H54 (cell line): ENCODE measurements around the gene CALML4.
"Not testable (repeated sequence)": the region's sequence is repeated elsewhere in the genome, so short reads cannot be mapped to it uniquely, and the experiment has no call there.

Experiments
- DNase-seq: peaks from one replicate; pipeline ENCODE4 v3.0.0; 2011; ENCODE audit warnings: low spot score, mixed read lengths; ENCODE audit not compliant: insufficient read length
- FAIRE-seq: peaks from 3 replicates; lab custom pipeline; 2011; peaks lifted over from hg19 to GRCh38; lab: Jason Lieb, UNC
- POLR2A ChIP-seq: IDR thresholded peaks from 2 replicates; pipeline ENCODE4 v1.6.1; 2011; ENCODE audit warnings: low read depth, mild to moderate bottlenecking, low read length

The CALML4 gene

GRCh38 chr15:68208636-68209240 lies 3.6 kb upstream of the CALML4 start:
- FAIRE-seq (no peak), DNase-seq (no peak)
- TF ChIP-seq POLR2A: no peak

GRCh38 chr15:68208136-68208535 lies 3.0 kb upstream of the CALML4 start:
- TF ChIP-seq POLR2A: no peak
- no peak for DNase-seq
- FAIRE-seq: no peak

- no peak for FAIRE-seq
- TF ChIP-seq POLR2A: no peak
- DNase-seq: no peak
Observed at GRCh38 chr15:68207176-68207935, 2.2 kb upstream of the CALML4 start.

DNA sequence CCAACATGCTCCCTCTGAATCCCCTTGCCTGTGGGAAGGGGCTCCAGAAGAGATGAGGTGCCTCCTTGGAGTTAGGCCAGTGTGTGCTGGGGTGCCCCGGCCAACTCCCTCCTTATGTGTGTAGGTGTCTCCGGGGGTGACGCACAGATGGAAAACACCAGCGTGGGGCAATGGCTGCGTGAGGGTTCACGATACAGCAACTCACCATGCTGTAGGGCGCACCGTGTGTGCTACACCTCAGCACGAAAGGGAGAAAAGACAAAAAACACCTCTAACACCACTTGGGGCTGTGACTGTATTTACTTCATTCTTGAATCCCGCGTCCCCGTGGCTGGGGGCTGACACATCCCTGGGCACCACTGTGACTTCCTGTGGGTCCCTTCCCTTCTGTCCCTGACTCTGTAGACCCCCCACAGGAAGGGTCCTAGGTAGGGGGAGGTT lies 1.6 kb upstream of the CALML4 start:
- no peak for FAIRE-seq
- DNase-seq: no peak
- no peak for TF ChIP-seq POLR2A

DNA sequence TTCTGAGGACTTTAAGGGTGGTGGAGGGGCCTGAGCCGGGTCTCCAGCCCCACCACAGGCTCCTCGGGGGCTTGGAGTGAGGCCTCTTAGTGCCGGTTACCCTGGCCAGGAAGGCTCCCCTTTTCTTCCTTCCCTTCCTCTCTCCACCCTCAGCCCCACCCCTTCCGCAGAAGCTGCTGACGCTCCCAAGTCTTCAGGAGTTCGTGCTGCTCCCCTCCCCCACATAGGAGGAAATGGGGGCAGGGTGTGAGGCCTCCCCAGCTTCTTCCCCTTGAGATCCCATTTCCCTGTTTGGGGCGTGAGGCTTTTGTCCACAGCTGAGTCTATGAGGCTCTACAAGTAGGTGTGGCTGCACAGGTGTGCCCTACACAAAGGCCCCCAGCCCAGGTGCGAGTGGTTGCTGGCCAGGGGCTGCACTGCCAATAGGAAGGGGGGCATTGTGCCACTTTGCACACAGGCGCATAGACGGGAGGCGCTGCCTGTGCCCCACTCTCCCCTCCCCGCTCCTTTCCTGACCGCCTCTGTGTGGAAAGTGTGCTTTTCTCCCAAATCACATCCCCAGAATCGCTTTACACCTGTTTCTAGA lies 915 bp upstream of the CALML4 start:
- no peak for TF ChIP-seq POLR2A
- DNase-seq: no peak
- no peak for FAIRE-seq

- FAIRE-seq: no peak
- TF ChIP-seq POLR2A: no peak
Observed at GRCh38 chr15:68205558-68205944, 419 bp upstream of the CALML4 start.

DNA sequence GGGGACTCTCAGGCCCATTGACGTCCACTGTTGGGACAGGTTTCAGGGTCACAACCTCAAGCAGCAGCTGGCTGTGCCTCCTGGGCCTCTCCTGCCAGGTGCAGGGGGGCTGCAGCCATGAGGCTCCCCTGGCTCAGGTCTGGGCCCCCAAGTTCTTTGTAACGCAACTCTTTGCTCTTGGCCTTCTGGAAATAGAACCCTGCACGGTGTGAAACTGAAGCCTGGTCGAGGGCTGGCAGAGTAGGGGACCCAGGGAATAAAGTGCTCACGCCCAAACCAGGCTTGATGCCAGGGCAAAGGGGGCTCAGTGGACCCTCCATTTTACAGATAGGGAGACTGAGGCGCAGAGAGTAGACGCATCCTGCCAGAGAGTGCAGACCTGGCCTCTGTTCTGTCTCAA lies 771 bp downstream of the CALML4 start:
- TF ChIP-seq POLR2A: no peak
- DNase-seq: no peak
- no peak for FAIRE-seq

More at GRCh38 chr15:68205558-68205944, 419 bp upstream of the CALML4 start:
- DNase-seq: no peak

GRCh38 chr15:68203956-68204355 lies 1.2 kb downstream of the CALML4 start:
- TF ChIP-seq POLR2A: no peak
- no peak for DNase-seq
- no peak for FAIRE-seq

- FAIRE-seq (no peak), DNase-seq (no peak)
- no peak for TF ChIP-seq POLR2A
Observed at GRCh38 chr15:68203486-68203885, 1.6 kb downstream of the CALML4 start.

GRCh38 chr15:68202994-68203393 lies 2.1 kb downstream of the CALML4 start:
- FAIRE-seq, DNase-seq: not testable (repeated sequence)

DNA sequence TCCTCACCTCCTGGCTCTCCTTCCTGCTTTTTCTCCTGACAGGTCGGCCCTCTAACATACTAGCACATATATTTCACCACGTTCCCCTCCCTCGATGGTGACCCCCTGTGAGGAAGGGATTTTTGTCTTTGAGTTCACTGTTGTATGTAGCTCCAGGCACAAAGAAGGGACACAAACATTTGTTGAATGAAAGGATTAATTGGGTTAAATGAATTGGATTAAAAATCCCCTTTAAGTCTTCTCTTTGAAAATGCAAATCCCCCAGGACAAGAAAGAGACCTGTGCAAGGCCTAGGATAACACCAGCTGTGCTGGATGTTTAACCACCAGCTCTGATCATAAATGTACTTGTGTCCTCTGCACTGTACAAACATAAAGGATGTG lies 3.3 kb downstream of the CALML4 start:
- no peak for FAIRE-seq

DNA sequence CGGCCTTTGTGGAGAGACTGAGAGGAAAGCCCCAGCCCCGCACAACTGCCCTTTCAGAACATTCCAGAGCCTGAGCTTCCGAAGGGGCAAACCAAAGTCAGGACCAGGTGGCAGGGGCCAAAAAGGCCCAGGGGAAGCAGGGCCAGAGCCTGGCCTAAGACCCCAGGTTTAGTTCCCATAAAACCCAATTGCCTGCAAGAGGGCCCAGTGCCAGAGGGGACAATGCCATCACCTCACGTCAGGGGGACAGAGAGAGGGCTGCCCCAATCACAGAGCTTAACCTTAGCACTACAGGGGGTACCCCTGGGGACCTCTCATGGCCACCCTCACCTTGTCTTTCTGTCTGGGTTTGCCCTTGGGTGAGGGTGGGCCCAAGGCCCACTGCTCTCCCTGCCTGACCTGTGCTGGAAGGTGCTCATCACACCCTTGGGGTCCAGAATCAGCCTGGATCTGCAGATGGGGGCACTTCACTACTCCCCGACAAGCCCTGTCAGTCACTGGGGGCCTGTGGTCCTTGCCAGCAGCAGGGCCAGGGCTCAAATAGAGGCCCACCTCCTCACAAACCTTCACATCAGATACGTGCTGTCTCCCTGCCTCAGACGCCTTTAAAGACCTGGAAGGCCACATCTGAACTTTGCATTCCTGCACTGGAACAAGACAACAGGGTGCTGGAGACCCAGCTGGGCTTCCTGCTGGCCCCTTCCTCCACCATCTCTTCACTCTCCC lies 3.8 kb downstream of the CALML4 start:
- FAIRE-seq: no peak
- no peak for TF ChIP-seq POLR2A
- no peak for DNase-seq

More for the DNA sequence above, 3.3 kb downstream of the CALML4 start:
- TF ChIP-seq POLR2A: no peak
- DNase-seq: no peak

DNA sequence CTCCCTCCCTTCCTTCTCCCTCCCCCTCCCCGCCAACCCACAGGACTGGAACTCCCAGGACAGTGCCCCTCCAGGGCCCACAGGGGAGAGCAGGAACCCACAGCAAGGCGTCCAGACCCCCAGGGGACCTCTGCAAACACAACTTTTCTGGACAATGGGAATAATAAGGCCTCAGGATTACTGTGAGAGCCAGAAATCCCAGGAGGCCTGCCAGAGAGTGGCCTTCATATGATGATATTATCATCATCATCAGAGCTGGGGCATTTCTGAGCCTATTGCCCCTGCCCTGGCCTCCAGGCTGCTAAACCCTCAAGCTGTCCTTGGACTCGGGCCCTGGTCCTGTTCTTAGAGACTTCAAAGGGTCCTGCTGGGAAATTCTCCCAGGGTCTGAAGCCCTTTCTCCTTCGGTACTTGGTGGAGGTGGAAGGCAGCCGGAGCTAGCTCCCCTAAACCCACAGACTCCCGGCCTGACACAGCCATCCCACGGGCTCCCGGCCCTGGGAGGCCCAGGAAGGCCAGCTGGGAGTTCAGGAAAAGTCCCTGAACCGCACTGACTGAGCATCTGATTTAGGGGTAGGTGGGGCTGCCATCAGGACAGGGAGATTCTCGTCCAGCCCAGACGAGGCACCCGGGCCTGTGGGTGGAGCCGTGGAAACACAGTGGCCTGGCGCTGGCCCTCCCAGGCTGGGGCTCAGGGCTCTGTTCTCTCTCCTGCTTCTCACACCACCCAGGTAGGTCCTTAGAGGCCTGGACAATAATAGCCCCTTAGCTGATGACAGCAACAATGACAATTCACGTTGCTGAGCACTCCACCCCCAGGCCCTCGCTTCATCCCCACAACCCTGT lies 4.9 kb downstream of the CALML4 start:
- TF ChIP-seq POLR2A: no peak
- no peak for FAIRE-seq

More for the DNA sequence above, 4.9 kb downstream of the CALML4 start:
- no peak for DNase-seq
